CD4-positive, alpha-beta memory T cell (primary cell): ENCODE measurements around the gene TTC12. TPM values are rescaled to one million over a fixed set of nuclear protein-coding genes. Genes with fewer than 3 reads are reported as not detected.

Experiments used
- CTCF ChIA-PET: fragments of 350-600 bp; sonication (Branson Sonifier 250); formaldehyde crosslinking; loops from one replicate; lab custom pipeline; 2021; ENCODE audit warnings: inconsistent platforms; ENCODE audit not compliant: partially characterized antibody; lab: Charles Lee
- POLR2A ChIA-PET: fragments of 350-600 bp; sonication (Branson Sonifier 250); formaldehyde crosslinking; loops from one replicate; lab custom pipeline; 2021; ENCODE audit not compliant: partially characterized antibody; lab: Charles Lee
- DNase-seq, 5 donors: peaks; one replicate each; pipeline versions ENCODE4 v3.0.0 to v3.0.0-alpha.2; 2020 to 2022; ENCODE audit warnings: mixed read lengths in 1 of 5
- H3K27ac ChIP-seq: one replicate; pipeline ENCODE4 v1.7.0; 2013; ENCODE audit warnings: low read depth, low read length
- H3K27me3 ChIP-seq: 2 replicates; pipeline ENCODE4 v1.7.0; 2013; ENCODE audit warnings: mild to moderate bottlenecking, low read length, moderate library complexity; ENCODE audit not compliant: insufficient read depth
- H3K36me3 ChIP-seq: 2 replicates; pipeline ENCODE4 v1.7.0; 2013; ENCODE audit warnings: mild to moderate bottlenecking, low read length, moderate library complexity; ENCODE audit not compliant: insufficient read depth
- H3K4me1 ChIP-seq: 2 replicates; pipeline ENCODE4 v1.7.0; 2013; ENCODE audit warnings: mild to moderate bottlenecking, low read length, moderate library complexity; ENCODE audit not compliant: insufficient read depth
- H3K4me3 ChIP-seq, 2 donors: one replicate each; pipeline ENCODE4 v1.7.0; 2013; ENCODE audit warnings: low read length in 2 of 2, mild to moderate bottlenecking in 1 of 2
- H3K9me3 ChIP-seq, 2 donors: one replicate each; pipeline ENCODE4 v1.7.0; 2013; ENCODE audit warnings: low read length in 2 of 2, control low read depth in 1 of 2; ENCODE audit not compliant: control insufficient read depth in 1 of 2
- H3K27ac Mint-ChIP-seq, 7 donors: one replicate each; pipeline ENCODE4 v1.8.0; 2020 to 2021; ENCODE audit warnings: mixed read lengths in 7 of 7, mild to moderate bottlenecking in 6 of 7, inconsistent platforms in 3 of 7, moderate library complexity in 3 of 7
- H3K27me3 Mint-ChIP-seq, 2 donors: one replicate each; pipeline ENCODE4 v1.8.0; 2020 to 2021; ENCODE audit warnings: mixed read lengths in 2 of 2
- H3K36me3 Mint-ChIP-seq, 2 donors: one replicate each; pipeline ENCODE4 v1.8.0; 2020 to 2021; ENCODE audit warnings: mixed read lengths in 2 of 2, inconsistent platforms in 1 of 2, mild to moderate bottlenecking in 1 of 2
- H3K4me1 Mint-ChIP-seq, 4 donors: one replicate each; pipeline ENCODE4 v1.8.0; 2020 to 2021; ENCODE audit warnings: mixed read lengths in 4 of 4, mild to moderate bottlenecking in 1 of 4
- H3K4me3 Mint-ChIP-seq, 8 donors: one replicate each; pipeline ENCODE4 v1.8.0; 2020 to 2021; ENCODE audit warnings: mixed read lengths in 8 of 8, mild to moderate bottlenecking in 7 of 8, moderate library complexity in 6 of 8, inconsistent platforms in 3 of 8
- H3K9me3 Mint-ChIP-seq, 8 donors: one replicate each; pipeline ENCODE4 v1.8.0; 2020 to 2021; ENCODE audit warnings: mixed read lengths in 8 of 8, mild to moderate bottlenecking in 5 of 8, inconsistent platforms in 3 of 8, moderate library complexity in 1 of 8
- intact Hi-C: fragments of 100-400 bp; cut with micrococcal nuclease; formaldehyde crosslinking; loops from one replicate; pipeline ENCODE4 v1.15.1; 2023
- polyA plus RNA-seq, 2 donors: library from polyadenylated mRNA; unstranded; fragments of 300-500 nt; fragmentation: Illumina TruSeq; gene quantifications; one replicate each; pipeline ENCODE4 v1.2.3, GENCODE V29; 2021
- total RNA-seq, 2 experiments: library from RNA; stranded (reverse); gene quantifications; one replicate each; pipeline ENCODE4 v1.2.3, GENCODE V29; 2021

Gene TTC12
- total and polyA plus RNA-seq, 4 experiments from 2014 or later, result 6.9 to 75.1 (median 39.8) TPM

GRCh38 chr11:113271551-113272245, 42.7 kb upstream of the TTC12 start:
- H3K36me3 ChIP-seq, result no peaks in the 10 kb centered on the region
- no peak for DNase-seq
- no peak overlapping the region for H3K4me3 ChIP-seq
- H3K9me3 Mint-ChIP-seq, result no peaks in the 10 kb centered on the region
- H3K27me3 ChIP-seq, result no peaks in the 10 kb centered on the region
- no peaks in the 10 kb centered on the region for H3K4me1 ChIP-seq
- no peak overlapping the region for H3K27ac ChIP-seq
- CTCF ChIA-PET, result no interaction called here
- H3K4me1 Mint-ChIP-seq, result no peaks in the 10 kb centered on the region
- POLR2A ChIA-PET, result no interaction called here
- H3K4me3 Mint-ChIP-seq, result no peak overlapping the region
- peaks cover 2 to 6% of the 10 kb centered on the region in 2 donors for H3K27me3 Mint-ChIP-seq
- H3K36me3 Mint-ChIP-seq, result no peaks in the 10 kb centered on the region
- H3K27ac Mint-ChIP-seq, result no peak overlapping the region
- H3K9me3 ChIP-seq, result no peaks in the 10 kb centered on the region
- intact Hi-C loops, result no loop called here

DNA sequence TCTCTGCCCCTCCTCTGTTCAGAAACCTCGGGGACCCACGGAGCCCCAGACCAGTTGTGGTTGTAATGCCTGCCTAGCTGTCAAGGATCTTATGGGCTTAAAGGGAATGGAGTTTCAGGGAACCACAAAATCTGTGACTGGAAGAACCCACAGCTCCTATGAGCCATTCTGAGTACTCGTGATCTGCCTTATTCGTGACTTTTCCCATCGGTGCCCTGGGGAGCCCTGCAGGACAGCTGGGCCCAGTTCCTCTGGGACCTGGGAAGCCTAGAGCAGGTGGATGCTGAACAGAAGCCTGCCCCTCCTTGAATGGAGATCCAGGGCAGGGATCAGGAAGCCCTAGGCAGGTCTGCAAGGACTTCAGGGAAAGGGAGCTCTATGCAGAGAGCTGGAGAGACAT, 42.1 kb upstream of the TTC12 start:
- Histone ChIP-seq H3K9me3 (no peaks in the 10 kb centered on the region), H3K36me3 (no peaks in the 10 kb centered on the region), H3K4me3 (no peak overlapping the region), H3K27ac (no peak overlapping the region), H3K4me1 (no peaks in the 10 kb centered on the region), H3K27me3 (no peaks in the 10 kb centered on the region)
- no peak for DNase-seq
- Mint-ChIP-seq H3K4me1 (no peaks in the 10 kb centered on the region), H3K27me3 (peaks cover 2 to 6% of the 10 kb centered on the region in 2 donors), H3K4me3 (no peak overlapping the region), H3K36me3 (no peaks in the 10 kb centered on the region), H3K27ac (no peak overlapping the region), H3K9me3 (no peaks in the 10 kb centered on the region)
- POLR2A ChIA-PET, result no interaction called here
- CTCF ChIA-PET, result no interaction called here
- intact Hi-C loops, result no loop called here

DNA sequence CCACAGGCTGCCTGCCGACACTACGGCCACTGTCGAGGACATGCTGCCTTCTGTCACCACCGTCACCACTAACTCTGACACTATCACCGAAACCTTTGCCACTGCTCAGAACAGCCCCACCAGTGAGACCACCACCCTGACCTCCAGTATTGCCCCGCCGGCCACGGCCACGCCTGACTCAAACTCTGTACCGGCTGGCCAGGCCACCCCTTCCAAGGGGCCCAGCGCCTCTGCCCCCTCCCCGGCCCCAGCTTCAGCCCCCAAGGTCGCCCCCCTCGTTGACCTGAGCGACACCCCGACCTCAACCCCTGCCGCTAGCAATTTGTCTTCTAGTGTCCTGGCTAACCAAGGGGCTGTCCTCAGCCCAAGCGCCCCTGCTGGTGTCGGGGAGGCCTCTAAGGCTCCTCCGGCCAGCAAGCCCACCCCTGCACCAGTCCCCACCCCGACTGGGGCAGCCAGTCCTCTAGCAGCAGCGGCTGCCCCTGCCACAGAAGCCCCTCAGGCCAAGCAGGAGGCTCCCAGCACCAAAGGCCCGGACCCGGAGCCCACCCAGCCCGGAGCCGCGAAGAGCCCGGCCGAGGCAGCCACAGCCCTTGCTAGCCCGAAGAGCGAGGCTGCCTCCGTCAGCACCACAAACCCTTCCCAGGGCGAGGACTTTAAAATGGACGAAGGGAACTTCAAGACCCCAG, 41.3 kb upstream of the TTC12 start:
- intact Hi-C loops, result no loop called here

GRCh38 chr11:113273720-113274119, 40.7 kb upstream of the TTC12 start:
- H3K36me3 Mint-ChIP-seq, result no peaks in the 10 kb centered on the region
- H3K4me3 Mint-ChIP-seq, result peak overlapping the region in 1 of 8 donors; percentile 41
- H3K9me3 ChIP-seq, result no peaks in the 10 kb centered on the region
- peaks cover 2 to 6% of the 10 kb centered on the region in 2 donors for H3K27me3 Mint-ChIP-seq
- POLR2A ChIA-PET, result no interaction called here
- H3K9me3 Mint-ChIP-seq, result no peaks in the 10 kb centered on the region
- H3K36me3 ChIP-seq, result no peaks in the 10 kb centered on the region
- intact Hi-C loops, result no loop called here
- H3K4me1 Mint-ChIP-seq, result no peaks in the 10 kb centered on the region
- no peak overlapping the region for H3K4me3 ChIP-seq
- H3K27ac ChIP-seq, result no peak overlapping the region
- no peaks in the 10 kb centered on the region for H3K27me3 ChIP-seq
- H3K27ac Mint-ChIP-seq, result no peak overlapping the region
- CTCF ChIA-PET, result interaction anchor here (1.5 kb wide), 1 partner anchor 16 kb away, joined by 4 read pairs; no protein-coding TSS in a partner anchor
- no peak for DNase-seq
- no peaks in the 10 kb centered on the region for H3K4me1 ChIP-seq

More for the DNA sequence above, 41.3 kb upstream of the TTC12 start:
- Histone ChIP-seq H3K36me3 (no peaks in the 10 kb centered on the region), H3K27ac (no peak overlapping the region), H3K4me1 (no peaks in the 10 kb centered on the region), H3K27me3 (no peaks in the 10 kb centered on the region), H3K9me3 (no peaks in the 10 kb centered on the region), H3K4me3 (no peak overlapping the region)
- H3K27ac Mint-ChIP-seq, result no peak overlapping the region
- no peaks in the 10 kb centered on the region for H3K36me3 Mint-ChIP-seq
- ChIA-PET CTCF (no interaction called here), POLR2A (no interaction called here)
- H3K9me3 Mint-ChIP-seq, result no peaks in the 10 kb centered on the region
- peaks cover 2 to 6% of the 10 kb centered on the region in 2 donors for H3K27me3 Mint-ChIP-seq
- no peak for DNase-seq
- no peak overlapping the region for H3K4me3 Mint-ChIP-seq
- H3K4me1 Mint-ChIP-seq, result no peaks in the 10 kb centered on the region

GRCh38 chr11:113274713-113275582, 39.4 kb upstream of the TTC12 start:
- Histone ChIP-seq H3K27me3 (no peaks in the 10 kb centered on the region), H3K4me1 (no peaks in the 10 kb centered on the region), H3K9me3 (no peaks in the 10 kb centered on the region), H3K36me3 (no peaks in the 10 kb centered on the region), H3K27ac (no peak overlapping the region), H3K4me3 (no peak overlapping the region)
- DNase-seq, result no peak
- H3K4me1 Mint-ChIP-seq, result no peaks in the 10 kb centered on the region
- POLR2A ChIA-PET, result no interaction called here
- H3K9me3 Mint-ChIP-seq, result no peaks in the 10 kb centered on the region
- peaks cover 2 to 6% of the 10 kb centered on the region in 2 donors for H3K27me3 Mint-ChIP-seq
- no peak overlapping the region for H3K27ac Mint-ChIP-seq
- H3K36me3 Mint-ChIP-seq, result no peaks in the 10 kb centered on the region
- intact Hi-C loops, result no loop called here
- no peak overlapping the region for H3K4me3 Mint-ChIP-seq
- CTCF ChIA-PET, result interaction anchor here (1.5 kb wide), 1 partner anchor 15 kb away, joined by 4 read pairs; no protein-coding TSS in a partner anchor

- Mint-ChIP-seq H3K4me3 (no peak overlapping the region), H3K27ac (peak overlapping the region in 1 of 7 donors; percentile 59), H3K4me1 (no peaks in the 10 kb centered on the region), H3K27me3 (peaks cover 0 to 4% of the 10 kb centered on the region in 2 donors), H3K36me3 (no peaks in the 10 kb centered on the region), H3K9me3 (no peaks in the 10 kb centered on the region)
- no peak for DNase-seq
- intact Hi-C loops, result no loop called here
- no peak overlapping the region for H3K27ac ChIP-seq
- no peaks in the 10 kb centered on the region for H3K36me3 ChIP-seq
- no peaks in the 10 kb centered on the region for H3K4me1 ChIP-seq
- no peaks in the 10 kb centered on the region for H3K27me3 ChIP-seq
- ChIA-PET CTCF (no interaction called here), POLR2A (no interaction called here)
- no peaks in the 10 kb centered on the region for H3K9me3 ChIP-seq
- H3K4me3 ChIP-seq, result no peak overlapping the region
Measured at GRCh38 chr11:113275602-113276001, 38.8 kb upstream of the TTC12 start.

DNA sequence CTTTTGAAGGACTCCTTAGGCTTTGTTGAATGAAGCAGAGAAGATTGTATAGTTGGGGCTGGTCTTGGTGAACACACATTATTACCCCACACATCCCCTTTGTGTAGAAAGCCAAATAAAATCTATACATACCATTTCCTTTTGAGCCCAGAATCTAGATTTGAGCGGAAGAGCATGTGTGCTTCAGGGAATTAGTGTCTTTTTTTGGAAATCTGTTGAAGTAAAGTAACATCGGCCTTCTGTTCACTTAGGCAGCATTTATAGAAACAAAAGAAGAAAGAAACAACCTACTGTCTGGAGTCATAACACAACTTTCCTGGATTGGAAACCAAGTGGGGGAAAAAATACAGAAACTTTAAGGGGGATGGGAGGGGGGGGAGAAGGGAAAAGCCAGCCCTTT, 37.9 kb upstream of the TTC12 start:
- POLR2A ChIA-PET, result no interaction called here
- intact Hi-C loops, result no loop called here
- CTCF ChIA-PET, result no interaction called here

More for the DNA sequence above, 37.9 kb upstream of the TTC12 start:
- H3K4me3 Mint-ChIP-seq, result no peak overlapping the region
- DNase-seq, result no peak
- no peaks in the 10 kb centered on the region for H3K9me3 Mint-ChIP-seq
- H3K4me1 Mint-ChIP-seq, result no peaks in the 10 kb centered on the region
- Histone ChIP-seq H3K27ac (no peak overlapping the region), H3K27me3 (no peaks in the 10 kb centered on the region), H3K9me3 (no peaks in the 10 kb centered on the region), H3K4me3 (no peak overlapping the region), H3K4me1 (no peaks in the 10 kb centered on the region), H3K36me3 (no peaks in the 10 kb centered on the region)
- peaks cover 0 to 3% of the 10 kb centered on the region in 2 donors for H3K27me3 Mint-ChIP-seq
- H3K36me3 Mint-ChIP-seq, result no peaks in the 10 kb centered on the region
- H3K27ac Mint-ChIP-seq, result peak overlapping the region in 1 of 7 donors; percentile 5
